Hippocampal formation (tissue), 2 donors: Measurements from ENCODE around the gene PAQR3.

Experiments
- DNase-seq, 2 donors: peaks; one replicate each; lab custom pipeline; 2025; lab: John Stamatoyannopoulos, UW

Gene PAQR3

GRCh38 chr4:78862314-78862737 is 76.9 kb downstream of the PAQR3 start:
- DNase-seq: no peak
